NAMALWA (cell line): ENCODE data around the gene CORO6.
"Not testable (repeated sequence)": the region's sequence is repeated elsewhere in the genome, so short reads cannot be mapped to it uniquely, and the experiment has no call there.

Experiments
- DNase-seq: peaks from one replicate; pipeline ENCODE4 v3.0.0-alpha.2; 2015; ENCODE audit warnings: low spot score

The CORO6 gene

DNA sequence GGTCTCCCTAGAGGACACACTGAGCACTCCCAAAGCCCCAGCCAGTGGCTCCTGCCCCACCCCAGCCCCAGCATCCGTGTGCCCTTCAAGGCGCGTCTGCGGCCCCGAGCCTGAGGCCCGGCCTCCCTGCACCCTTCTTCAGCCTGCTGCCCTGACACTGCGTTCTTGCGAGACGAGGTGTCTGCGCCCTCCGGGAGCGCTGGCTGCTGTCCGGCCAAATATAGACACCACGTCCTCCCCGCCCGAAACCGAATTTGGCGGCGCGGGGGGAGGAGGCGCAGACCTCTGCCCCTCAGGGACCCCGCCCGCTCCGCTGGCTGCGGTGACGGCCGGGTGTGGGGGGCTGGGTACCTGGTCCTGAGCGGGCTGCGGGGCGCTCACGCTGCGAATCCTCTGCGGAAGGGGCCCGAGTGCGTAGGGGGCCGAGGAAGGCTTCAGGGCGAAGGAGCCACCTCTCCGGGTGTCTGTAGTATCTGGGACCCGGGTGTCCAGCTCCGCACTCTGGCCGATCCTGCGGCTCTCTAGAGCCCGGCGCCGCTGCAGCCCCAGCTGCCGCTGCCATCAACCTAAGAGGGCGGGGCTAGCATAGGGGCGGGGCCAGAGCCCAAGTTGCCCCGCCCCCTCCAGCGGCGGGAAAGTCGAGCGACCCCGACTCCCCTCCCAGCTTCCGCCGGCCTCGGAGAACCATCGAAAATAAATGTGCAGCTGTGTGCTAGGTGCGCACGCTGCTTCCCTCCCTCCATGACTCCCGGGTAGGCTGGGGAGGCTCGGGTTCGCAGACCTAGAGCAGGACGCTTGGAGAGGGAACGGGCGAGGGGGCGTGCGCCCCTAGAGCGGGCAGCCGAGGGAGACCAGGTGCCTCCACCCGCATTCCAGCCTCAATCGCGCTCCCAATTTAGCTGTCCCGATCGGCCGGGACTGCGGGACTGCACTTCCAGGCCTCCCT, at the start of gene CORO6:
TSS of gene CORO6 (minus strand) at position 576 of the 946 bp plus-strand sequence. CDS start 1,491 bp downstream, outside the sequence.
- DNase-seq: peak; percentile 82

DNA sequence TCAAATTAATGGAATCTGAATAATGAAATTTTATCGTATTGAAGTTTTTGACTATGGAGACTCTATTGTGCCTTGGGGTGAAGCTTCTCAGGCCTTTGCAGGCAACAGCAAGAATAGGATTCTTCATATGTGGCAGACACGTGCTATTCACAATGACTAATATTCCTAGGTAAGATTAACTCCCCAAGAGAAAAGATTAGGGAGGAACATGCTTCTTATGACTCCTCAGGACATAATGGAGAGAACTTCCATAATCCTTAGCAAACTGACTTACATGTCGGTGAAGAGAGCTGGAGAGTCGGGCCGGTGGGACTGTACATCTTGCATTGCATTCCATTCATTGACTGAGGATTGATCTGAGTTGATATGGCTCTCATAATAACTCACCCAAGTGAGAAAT, 48.9 kb upstream of the CORO6 start:
- no peak for DNase-seq

- no peak for DNase-seq
Measured at GRCh38 chr17:29669266-29669665, 46.6 kb upstream of the CORO6 start.

DNA sequence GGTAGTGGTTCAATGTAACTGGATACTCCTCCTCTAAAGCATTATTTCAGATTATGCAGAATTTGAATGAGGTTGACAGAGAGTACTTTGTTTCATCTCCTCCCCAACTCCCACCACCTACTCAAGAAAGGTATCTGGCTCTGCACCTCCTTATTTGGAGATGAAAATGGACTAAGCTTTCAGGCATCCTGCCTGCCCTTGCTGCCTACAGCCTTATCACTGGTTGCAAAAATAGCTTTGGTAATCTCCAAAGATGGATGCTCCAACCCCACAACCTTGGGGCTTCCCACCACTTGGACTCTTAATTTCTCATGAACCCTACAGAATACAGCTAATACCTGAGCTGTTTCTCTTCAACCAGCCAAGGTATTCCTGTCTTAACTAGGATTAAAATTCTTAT, 45.3 kb upstream of the CORO6 start:
- no peak for DNase-seq

GRCh38 chr17:29665481-29665810, 42.7 kb upstream of the CORO6 start:
- no peak for DNase-seq

DNA sequence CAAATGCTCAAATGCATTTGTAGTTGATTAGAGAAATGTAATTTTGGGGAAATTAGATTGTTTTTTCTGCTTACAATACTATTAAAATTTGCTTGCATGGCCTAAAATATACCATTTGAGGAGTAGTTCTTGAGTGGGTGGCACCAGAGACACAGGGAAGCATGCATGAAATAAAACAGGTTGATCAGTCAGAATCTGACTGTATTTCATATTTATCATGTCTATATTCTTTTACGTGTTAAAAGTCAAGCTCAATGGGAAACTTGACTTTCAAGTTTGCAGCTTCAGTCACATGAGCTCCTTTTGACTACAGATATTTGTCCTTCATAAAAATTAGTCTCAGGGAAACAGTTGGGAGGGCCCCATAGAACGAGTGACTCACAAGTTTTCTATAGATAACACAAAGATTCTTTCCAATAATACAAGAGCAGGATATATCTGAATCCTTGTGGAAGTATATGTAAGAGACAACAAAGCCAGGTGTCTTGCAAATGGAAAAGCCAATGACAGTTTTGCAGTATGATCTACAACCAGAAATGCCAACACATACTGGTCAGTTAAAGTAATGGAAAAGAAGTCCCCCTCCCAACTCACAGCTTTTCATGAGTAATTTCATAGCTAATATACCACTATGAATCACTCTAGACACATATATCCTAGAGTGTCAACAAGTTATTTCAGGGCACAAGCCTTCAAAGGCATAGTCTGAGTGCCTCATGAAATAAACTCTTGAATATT, 42.2 kb upstream of the CORO6 start:
- DNase-seq: no peak

GRCh38 chr17:29663155-29663554, 40.4 kb upstream of the CORO6 start:
- DNase-seq: no peak

GRCh38 chr17:29661213-29661612, 38.5 kb upstream of the CORO6 start:
- DNase-seq: no peak

DNA sequence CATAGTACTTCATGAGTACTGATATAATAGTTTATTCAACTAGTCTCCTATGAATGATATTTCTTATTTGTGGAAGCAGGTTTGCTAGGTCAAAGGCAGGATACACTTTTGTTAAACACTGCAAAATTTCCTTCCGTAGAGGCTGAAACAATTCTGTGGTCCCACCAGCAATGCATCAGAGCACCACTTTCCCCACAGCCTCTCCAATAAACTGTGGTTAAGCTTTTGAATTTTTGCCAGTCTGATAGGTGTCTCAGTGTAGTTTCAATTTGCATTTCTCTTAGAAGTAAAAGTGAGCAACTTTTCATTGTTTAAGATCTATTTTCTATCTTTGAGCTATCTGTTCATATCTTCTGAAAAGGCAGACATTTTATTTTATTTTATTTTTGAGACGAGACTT, 36.4 kb upstream of the CORO6 start:
- DNase-seq: no peak

GRCh38 chr17:29655323-29655722, 32.6 kb upstream of the CORO6 start:
- no peak for DNase-seq

- no peak for DNase-seq
Measured at GRCh38 chr17:29653995-29654714, 31.4 kb upstream of the CORO6 start.

DNA sequence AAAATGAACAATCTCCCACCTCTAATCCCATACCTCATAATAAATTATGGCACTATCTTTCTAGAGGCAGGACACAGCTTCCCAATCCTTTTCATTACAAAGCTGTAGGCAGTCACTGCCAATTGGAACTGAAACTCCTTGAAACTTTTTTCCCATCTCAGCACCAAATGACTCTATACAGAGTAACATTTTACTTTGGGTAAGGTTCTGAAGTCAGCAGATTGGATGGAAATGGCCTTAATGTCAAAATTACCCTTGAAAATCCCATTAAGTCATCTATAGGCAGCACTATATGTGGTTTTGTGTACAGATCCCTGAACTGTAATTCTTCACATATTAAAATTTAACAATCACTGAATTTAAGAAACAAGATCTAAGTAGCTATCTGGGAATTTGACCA, 30.3 kb upstream of the CORO6 start:
- no peak for DNase-seq

DNA sequence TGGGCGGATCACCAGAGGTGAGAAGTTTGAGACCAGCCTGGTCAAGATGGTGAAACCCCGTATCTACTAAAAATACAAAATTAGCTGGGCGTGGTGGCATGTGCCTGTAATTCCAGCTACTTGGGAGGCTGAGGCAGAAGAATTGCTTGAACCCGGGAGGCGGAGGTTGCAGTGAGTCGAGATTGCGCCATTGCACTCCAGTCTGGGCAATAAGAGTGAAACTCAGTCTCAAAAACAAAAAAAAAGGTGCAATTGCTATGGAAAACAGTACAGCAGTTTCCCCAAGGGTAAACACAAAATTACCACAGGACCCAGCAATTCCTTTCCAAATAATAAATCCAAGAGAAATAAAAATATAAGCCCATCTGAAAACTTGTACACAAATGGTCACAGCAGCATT, 29.2 kb upstream of the CORO6 start:
- DNase-seq: not testable (repeated sequence)

- no peak for DNase-seq
Measured at GRCh38 chr17:29650396-29650795, 27.7 kb upstream of the CORO6 start.

DNA sequence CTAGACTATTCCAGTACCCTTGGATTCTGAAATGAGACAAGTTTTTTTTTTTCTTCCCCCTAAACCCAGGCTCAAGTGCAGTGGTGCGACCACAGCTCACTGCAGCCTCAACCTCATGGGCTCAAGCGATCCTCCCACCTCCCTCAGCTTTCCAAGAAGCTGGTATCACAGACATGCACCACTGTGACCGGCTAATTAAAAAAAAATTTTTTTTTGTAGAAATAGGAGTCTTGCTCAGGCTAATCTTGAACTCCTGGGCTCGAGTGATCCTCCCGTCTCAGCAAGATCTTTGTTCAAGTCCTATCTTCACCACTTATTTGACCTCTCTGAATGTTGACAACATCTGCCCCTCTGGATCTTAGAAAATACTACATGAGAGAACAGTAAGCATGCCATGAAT, 26.6 kb upstream of the CORO6 start:
- no peak for DNase-seq

DNA sequence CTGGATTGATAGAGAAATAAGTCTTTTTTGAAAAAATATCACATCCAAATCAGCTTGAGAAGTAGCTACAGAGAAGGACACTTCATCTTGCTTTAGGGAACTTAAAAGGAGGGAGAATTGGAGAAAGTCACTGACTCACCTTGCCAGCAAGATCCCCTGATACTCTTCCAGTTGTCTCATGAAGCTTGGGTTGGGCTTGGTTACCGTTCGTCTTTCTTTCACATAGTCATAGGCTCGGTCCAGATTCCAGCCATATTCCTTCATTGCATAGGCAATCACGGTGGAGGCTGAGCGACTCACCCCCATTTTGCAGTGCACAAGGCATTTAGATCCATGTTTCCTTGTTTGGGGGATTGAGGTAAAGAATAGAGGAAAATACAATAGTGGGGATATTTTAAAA, 25.3 kb upstream of the CORO6 start:
- DNase-seq: no peak

- DNase-seq: no peak
Measured at GRCh38 chr17:29645515-29646051, 22.9 kb upstream of the CORO6 start.

GRCh38 chr17:29643817-29644160, 21.1 kb upstream of the CORO6 start:
- no peak for DNase-seq

- no peak for DNase-seq
Measured at GRCh38 chr17:29642171-29642611, 19.5 kb upstream of the CORO6 start.

DNA sequence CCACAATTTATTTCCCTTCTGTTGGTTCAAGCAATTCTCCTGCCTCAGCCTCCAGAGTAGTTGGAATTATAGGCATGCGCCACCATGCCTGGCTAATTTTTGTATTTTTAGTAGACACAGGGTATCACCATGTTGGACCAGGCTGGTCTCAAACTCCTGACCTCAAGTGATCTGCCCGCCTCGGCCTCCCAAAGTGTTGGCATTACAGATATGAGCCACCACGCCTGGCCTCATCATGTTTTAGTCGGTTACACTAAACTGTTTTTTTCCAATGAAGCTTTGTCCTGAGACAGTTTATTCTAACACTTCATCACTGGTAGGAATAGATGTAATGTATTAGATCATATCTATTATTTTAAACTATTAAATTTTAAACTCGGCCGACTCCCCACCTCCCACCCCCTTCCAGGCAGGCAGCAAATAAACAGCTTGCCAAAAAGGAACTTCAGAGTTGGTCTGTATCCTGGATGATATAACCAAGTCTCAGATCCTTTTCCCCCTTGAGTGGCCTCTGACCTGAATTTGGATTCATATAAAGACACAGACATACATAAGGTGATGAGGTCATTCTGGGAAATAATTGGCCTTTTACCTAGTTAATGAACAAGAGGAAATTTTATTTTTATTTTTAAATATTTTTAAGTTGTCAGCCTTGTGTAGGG, 18.4 kb upstream of the CORO6 start:
- no peak for DNase-seq

DNA sequence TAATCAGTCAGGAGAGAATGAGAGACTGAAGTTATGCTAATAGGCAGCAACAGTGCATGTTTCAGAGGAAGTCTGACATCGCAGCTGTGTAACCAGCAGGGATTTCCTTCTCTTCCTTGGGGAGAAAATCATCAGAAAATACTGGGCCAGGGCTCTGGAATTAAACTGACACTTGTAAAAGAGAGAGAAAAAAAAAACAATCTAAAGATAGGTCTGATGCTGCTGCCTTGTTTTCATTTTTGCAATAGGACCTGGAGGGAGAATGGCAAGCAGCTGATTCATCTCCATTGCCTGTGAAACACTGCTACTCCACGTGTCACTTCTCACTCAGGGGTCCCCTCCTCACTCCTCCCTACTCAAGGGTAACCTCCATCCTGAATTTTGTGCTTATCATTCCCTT, 17.7 kb upstream of the CORO6 start:
- no peak for DNase-seq

GRCh38 chr17:29633886-29634285, 11.2 kb upstream of the CORO6 start:
- no peak for DNase-seq
